ENCODE data around the gene ADCY2.

The ADCY2 gene

DNA sequence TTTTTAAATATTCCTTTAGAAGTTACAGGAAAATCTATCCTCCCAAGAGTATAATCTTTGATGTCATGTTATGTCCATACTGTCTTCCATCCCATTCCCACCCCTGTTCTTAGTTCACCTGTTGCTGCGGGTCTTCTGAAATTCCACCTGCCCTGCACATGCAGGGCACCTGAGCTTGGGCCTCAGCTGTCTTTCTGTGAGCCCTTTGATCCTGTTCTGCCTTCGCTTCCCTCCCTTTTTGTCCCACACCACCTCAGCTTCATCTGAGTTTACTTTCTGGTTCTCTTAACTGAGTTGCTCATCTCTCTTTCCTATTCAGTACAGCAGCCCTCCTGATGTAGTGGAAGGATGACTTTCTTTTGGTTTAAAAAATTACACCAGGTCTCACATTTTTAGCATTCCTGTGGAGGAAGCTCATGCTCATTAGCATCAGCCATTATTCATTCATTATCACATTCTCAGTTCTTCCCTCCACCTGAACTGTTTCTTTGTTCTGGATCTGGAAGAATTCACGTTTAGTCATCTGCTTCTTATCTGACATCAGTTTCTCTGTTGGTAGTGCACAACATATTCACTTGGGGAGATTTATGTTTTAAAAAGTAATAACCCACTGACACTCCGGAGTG, 211.0 kb downstream of the ADCY2 start:
- no peak for DNase-seq

DNA sequence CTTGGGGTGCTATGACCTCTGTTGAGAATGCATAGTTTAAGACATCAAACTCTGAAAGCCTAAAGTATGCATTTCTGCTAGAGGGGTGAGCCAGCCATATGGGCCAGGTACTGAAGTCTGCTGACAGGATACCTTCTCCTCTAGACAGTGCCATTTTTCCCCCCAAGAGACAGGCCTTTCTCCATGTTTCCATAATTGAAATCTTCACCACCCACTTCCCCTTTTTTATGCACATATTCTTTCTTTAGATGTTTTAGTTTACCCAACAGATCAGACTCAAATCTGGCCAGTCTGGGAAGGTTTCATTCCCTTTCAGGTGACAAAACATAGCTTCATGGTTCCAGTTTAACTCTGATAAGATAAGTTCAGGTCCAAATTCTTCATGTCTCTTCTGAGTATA, 212.8 kb downstream of the ADCY2 start:
- no peak for DNase-seq

DNA sequence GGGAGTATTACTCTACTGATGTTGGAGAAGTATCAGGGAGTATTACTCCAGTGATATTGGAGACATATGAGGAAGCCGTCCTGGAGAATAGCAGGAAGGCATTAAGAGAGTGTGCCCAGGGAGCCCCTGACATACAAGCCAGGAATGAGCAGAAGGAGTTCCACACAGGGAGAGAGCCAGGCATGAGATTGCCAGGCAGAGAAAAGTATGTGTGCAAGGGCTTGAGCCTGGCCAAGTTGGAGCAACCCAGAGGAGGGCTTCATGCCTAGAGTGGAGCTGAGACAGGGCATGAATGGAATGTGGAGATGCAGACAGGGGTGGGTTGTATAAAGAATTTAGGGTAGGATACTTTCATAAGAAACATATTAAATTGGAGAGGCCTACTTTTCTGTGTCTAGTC, 213.8 kb downstream of the ADCY2 start:
- no peak for DNase-seq

GRCh38 chr5:7610531-7611177, 214.7 kb downstream of the ADCY2 start:
- DNase-seq: no peak

DNA sequence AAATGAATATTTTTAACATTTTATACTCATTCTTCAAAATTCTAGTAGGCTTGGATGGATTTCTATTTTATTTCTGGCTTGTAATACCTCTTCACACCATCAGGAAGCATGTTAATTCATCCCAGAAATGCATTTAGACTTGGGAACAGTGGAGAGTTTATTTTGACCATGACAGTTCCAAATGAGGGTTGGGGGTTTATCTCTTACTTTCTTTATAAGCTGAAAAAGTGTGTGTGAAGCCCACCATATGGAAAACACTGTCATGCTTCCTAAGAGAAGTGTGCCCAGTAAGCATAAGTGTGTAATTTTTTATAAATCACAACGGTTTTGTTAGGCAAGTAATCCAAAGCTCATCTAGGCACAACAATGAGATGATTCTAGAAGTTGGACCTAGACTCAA, 215.6 kb downstream of the ADCY2 start:
- DNase-seq: no peak

DNA sequence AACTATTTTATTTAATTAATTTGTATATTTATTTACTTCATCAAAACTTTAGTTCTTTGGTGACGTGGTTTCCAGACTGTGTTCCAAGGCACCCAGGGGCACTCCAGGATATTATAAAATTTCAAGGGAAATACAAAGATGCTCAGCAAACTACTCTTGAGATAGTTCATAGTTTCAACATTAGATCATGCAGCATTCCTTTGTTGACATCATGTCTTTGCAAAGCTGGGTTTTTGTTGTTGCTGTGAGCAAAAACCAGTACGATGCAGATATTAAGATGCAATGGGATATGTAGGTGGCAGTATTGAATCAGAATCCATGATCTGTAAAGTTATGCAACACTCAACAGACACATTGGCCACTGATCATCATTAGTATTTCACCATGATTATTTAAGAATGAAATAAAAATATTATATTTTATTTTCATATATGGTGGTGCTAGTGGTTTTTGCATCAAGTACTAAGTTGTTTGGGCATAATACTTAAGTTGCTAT, 219.7 kb downstream of the ADCY2 start:
- no peak for DNase-seq

DNA sequence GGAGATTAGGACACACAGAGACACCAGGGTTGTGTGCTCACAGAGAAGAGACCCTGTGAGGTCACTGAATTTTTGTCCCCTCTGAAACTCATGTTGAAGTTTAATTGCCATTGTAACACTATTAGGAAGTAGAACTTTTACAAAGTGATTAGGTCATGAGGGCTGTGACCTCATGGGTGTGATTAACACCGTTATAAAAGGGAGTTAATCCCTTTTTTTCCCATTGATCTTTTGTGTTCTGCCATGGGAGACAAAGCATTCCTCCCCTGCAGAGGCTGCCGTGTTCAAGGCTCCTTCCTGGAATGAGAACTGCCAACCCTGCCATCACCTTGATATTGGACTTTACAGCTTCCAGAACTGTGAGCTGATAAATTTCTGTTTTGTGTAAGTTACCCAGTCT, 221.0 kb downstream of the ADCY2 start:
- DNase-seq: no peak

- no peak for DNase-seq
Measured at GRCh38 chr5:7622498-7622897, 226.6 kb downstream of the ADCY2 start.

DNA sequence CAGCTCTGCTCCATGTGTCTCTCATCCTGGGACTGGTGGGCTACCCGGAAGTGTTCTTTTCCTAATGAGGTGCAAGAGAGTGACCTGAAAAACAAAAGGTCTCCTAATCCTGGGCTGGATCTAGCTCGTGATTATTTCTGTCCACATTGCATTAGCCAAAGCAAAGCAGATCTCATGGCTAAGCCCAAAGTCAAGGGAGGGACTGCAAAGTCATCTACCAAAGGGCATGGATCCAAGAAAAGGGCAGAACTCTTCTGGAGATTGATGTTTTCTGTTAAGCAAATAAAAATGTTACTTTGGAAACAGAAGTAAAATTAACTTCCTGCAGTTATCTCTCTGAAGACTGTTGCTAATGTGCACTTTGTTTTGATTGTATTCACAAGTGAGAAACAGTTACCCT, 229.8 kb downstream of the ADCY2 start:
- no peak for DNase-seq

DNA sequence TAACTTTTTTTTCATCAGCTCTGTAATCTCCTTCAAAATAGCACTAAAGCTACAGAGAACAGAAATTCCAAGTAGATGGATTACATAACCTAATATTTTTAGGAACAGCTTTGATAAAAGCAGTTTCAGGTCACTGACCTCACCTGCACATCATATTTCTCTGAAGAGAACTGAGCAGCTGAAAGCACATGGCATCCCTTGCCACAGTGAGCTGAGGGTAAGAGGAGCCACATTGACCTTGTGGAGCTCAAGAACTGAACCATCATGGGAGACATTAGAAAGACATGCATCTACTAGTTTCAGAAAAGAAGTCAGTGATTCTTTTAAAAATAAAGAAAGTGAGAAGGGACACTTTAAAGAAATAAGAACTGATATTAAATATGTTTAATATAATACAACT, 232.3 kb downstream of the ADCY2 start:
- DNase-seq: no peak

DNA sequence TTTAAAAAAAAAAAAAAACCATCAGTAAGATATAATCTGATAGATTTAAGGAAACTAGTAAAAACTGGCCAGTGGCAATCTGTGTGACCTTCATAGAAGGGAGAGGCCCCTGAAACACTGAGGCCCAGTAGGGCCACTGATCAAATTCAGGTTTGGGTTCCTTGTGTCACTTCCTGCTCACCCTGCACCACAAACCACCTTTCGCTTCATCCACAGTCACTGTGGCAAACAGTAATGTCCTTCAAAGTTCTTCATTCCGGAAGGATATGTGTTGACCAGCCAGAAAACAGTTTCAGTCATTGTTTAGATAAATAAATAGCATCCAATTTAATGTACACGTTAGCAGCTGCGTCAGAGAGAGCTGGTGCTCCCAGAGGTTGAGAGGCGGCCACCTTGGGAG, 232.9 kb downstream of the ADCY2 start:
- no peak for DNase-seq

- DNase-seq: peak; percentile 79
Measured at GRCh38 chr5:7629561-7629960, 233.6 kb downstream of the ADCY2 start.

DNA sequence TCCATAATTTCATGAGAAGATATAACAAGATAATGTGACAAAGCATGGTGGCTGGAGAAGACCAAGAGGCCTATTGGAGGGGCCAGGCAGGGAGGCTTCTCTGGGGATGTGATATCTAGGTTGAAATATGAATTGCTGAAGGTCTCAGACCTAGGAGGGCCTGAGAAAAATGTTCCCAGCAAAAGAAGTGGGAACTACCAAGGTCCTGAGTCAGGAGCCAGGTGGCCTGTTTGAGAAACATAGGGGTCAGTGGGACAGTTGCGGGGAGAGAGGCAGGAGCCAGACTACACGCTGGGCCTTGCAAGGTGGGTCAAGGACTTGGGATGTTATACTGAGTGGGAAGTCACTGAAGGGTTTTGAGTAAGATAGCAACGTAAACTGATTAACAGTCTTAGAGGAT, 238.9 kb downstream of the ADCY2 start:
- no peak for DNase-seq

DNA sequence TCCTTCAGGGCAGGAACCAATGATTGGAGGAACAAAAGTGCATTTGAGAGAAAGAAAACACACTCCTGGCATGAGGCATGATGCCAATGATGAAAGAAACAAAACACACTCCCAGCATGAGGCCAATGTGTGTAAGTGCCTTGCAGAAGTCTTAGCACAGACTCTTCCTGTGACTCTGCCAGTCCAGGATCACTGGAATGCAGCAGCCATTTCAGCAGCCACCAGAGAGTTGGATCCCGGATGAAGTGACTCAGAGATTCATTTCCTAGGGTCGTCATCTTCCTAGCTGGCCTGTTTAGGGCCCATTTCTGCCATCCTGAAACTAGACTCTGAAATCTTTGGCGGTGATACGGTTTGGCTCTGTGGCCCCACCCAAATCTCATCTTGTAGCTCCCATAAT, 242.5 kb downstream of the ADCY2 start:
- no peak for DNase-seq

- no peak for DNase-seq
Measured at GRCh38 chr5:7642029-7642428, 246.1 kb downstream of the ADCY2 start.

- no peak for DNase-seq
Measured at GRCh38 chr5:7644723-7645122, 248.8 kb downstream of the ADCY2 start.

- DNase-seq: no peak
Measured at GRCh38 chr5:7650755-7651154, 254.8 kb downstream of the ADCY2 start.

GRCh38 chr5:7653046-7653445, 257.1 kb downstream of the ADCY2 start:
- DNase-seq: no peak

GRCh38 chr5:7657153-7657552, 261.2 kb downstream of the ADCY2 start:
- DNase-seq: no peak

DNA sequence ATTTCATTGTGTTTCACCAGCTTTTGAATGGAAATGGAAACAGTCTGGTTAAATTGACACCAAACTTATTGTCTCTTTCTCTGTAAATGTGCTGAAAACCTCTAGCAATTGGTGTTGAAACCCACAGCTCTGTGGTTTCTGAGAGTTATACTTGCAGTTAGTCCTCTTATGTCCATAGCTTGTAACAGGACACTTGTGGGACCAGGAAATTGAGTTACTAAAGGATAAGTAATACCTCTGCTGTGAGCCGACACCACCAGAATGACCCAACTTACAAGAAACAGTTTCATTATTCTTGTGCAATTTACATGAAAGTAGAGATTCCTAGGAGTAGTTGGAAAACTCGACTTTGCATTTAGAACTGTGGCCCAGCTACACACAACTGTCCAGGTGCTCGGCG, 263.5 kb downstream of the ADCY2 start:
- DNase-seq: no peak

DNA sequence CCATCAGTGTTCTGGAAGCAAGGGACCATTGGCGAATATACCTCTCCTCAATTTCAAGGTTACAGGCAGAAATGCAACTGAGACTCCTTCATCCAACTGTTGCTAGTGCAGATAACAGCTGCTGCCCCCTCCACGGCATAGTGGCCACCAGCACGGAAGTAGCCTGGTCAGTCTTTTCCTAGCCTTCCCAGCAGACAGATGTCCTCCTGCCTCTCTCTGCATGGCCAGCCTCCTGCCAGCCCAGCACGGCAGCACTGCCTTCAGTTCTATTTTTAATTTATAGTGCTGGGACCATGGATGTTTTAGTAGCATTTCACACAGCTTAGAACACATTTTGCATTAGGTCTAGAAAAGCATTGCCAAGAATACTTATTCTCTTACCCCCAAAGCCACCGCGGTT, 266.4 kb downstream of the ADCY2 start:
- no peak for DNase-seq

- DNase-seq: no peak
Measured at GRCh38 chr5:7663808-7664207, 267.9 kb downstream of the ADCY2 start.

- no peak for DNase-seq
Measured at GRCh38 chr5:7664208-7664607, 268.3 kb downstream of the ADCY2 start.

DNA sequence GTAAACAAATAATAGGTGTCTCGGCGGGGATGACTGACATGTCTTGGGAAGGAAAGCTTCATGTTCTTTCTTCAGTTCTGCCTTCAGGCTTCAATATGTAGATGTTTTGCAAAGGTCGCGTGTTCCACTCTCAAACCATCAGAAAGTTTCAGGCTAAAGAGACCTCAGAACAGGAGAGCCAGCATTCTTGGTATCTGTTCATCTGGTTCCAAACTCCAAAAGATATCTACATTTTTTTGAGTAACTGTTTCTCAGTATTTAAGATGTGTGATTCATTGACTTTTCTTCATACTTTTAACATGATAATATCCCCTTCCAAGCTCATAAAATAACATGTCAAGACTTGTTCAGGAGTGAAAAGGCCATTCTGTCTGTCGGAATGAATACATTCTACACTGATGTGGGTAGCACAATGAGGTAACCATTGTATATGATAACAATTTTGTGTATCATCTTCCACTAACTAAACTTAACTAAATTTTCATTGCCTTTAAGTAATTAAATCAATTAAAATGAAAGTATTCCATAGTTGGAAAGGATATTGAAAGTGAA, 271.4 kb downstream of the ADCY2 start:
- DNase-seq: no peak

DNA sequence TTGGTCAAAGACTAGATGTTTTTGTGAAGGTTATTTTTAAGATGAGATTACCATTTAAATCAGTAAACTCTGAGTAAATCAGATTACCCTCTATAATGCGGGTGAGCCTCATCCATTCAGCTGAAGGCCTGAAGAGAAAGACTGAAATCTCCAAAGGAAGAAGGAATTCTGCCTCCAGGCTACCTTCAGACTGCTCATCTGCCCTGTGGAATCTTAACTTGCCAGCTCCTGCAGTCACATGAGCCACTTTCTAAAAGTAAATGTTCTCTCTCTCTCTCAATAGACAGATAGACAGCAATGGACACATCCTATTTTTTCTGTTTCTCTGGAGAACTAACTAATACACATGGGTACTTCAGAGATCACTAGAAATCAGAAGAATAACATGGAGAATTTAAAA, 272.2 kb downstream of the ADCY2 start:
- no peak for DNase-seq
